Heart left ventricle (tissue), 13 donors: ENCODE data around the gene STAMBP.

ENCODE experiments used
- CTCF ChIP-seq, 12 donors: fragments of 200-600 bp; sonication (generic) in 4 of 12; IDR thresholded peaks; one replicate each; pipeline versions ENCODE4 v1.5.0 to v1.8.0; 2018 to 2022; ENCODE audit warnings: antibody characterized with exemption in 12 of 12, mild to moderate bottlenecking in 5 of 12
- POLR2A ChIP-seq, 2 donors: fragments of 450-650 bp; IDR thresholded peaks; one replicate each; pipeline ENCODE4 v1.6.1; 2017; ENCODE audit warnings: antibody characterized with exemption in 2 of 2, mild to moderate bottlenecking in 2 of 2, moderate library complexity in 2 of 2
- donor health status: ischemic (EF 13 %, LVEDD 7.1; RV severe dilation, severe dysfunction).
- donor health status: DM: no; HTN: yes; CAD: no.
- donor health status: DM: no; HTN: no; CAD: no.
- donor health status: ischemic (EF 25% LVEDD 6.9; RV normal size, moderate dysfunction).
- donor health status: ischemic (EF 25% LVEDD 5.7; RV mildly dilated, moderate dysfunction).
- donor health status: ischemic (EF 35%, LVEDD 5.7; RV mildly dilated, moderate dysfunction).
- donor health status: nonischemic (EF 11% LVEDD 7.7; RV severe dilation, severe dysfunction).
- donor health status: DM: yes; HTN: yes; CAD: no.
- donor health status: PGD.
- donor health status: ischemic (EF 29% LVEDD 5.4; RV normal size, mild dysfunction).
- donor health status: nonischemic (EF 23%, LVEDD 6.1; RV moderate dilation, normal function).

- no peak for TF ChIP-seq CTCF (IDR thresholded peaks at IDR 0.05)
- TF ChIP-seq POLR2A (IDR thresholded peaks at IDR 0.05) = no peak
These were observed 80.2 kb downstream of the STAMBP start for GRCh38 chr2:73908689-73909652.
